OCI-LY3 (cell line): ENCODE measurements around the gene FTO.

Experiments used
- CTCF ChIP-seq: fragments of 200-600, 300-600 bp; sonication (generic); IDR thresholded peaks from 2 replicates; pipeline ENCODE4 v1.5.1; 2014; ENCODE audit warnings: antibody characterized with exemption, low read length, low read depth
- EZH2phosphoT487 ChIP-seq: fragments of 200-600 bp; shearing (Covaris generic); IDR thresholded peaks from 2 replicates; pipeline ENCODE4 v1.6.1; 2018; ENCODE audit warnings: antibody characterized with exemption, mixed run types, low read depth

GRCh38 chr16:54193665-54194333 lies 489.8 kb downstream of the FTO start:
- TF ChIP-seq CTCF: peak; percentile 57
- no peak for TF ChIP-seq EZH2phosphoT487
